OCI-LY1 (cell line): ENCODE data around the gene LRRC28.

Source experiments
- EZH2 ChIP-seq: fragments of 200-600 bp; sonication (generic), shearing (Covaris generic); IDR thresholded peaks from 2 replicates; pipeline ENCODE4 v1.8.0; 2017; ENCODE audit warnings: borderline replicate concordance, mixed run types, mild to moderate bottlenecking, antibody characterized with exemption, low read length, moderate library complexity, mixed read lengths
- TF ChIP-seq, protein P1 (sequence below): fragments of 200-600 bp; sonication (generic), shearing (Covaris generic); IDR thresholded peaks from 2 replicates; pipeline ENCODE4 v1.5.1; 2017; ENCODE audit warnings: mild to moderate bottlenecking, antibody characterized with exemption, low read length, moderate library complexity, mixed read lengths

DNA sequence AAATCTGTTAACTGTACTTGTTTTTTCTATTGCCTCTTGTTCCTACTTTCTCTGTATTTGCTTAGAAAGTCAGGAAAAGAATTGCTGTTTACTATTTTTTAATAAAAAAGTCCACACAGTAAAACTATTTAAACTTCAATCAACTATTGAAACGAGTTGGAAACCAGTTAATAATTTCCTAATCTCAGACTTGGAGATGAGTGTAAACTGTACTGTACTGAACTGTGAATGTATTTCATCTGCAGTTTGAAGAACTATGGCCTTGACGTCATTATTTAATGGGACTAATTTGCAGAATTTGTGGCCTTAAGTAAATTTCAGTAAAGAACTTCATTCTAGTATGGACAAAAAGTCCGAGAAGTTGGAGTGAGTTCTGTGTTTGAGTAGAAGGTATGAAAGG, 89.1 kb downstream of the LRRC28 start:
- TF ChIP-seq EZH2 = no peak
- TF ChIP-seq, protein P1, sequence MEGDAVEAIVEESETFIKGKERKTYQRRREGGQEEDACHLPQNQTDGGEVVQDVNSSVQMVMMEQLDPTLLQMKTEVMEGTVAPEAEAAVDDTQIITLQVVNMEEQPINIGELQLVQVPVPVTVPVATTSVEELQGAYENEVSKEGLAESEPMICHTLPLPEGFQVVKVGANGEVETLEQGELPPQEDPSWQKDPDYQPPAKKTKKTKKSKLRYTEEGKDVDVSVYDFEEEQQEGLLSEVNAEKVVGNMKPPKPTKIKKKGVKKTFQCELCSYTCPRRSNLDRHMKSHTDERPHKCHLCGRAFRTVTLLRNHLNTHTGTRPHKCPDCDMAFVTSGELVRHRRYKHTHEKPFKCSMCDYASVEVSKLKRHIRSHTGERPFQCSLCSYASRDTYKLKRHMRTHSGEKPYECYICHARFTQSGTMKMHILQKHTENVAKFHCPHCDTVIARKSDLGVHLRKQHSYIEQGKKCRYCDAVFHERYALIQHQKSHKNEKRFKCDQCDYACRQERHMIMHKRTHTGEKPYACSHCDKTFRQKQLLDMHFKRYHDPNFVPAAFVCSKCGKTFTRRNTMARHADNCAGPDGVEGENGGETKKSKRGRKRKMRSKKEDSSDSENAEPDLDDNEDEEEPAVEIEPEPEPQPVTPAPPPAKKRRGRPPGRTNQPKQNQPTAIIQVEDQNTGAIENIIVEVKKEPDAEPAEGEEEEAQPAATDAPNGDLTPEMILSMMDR = no peak
